ENCODE results near the gene IMMP2L. TPM values are rescaled to one million over a fixed set of nuclear protein-coding genes. Genes with fewer than 3 reads are reported as not detected.

The IMMP2L gene
- total and polyA plus RNA-seq, 2 of the 4 experiments (the other 2 are of a cell fraction): 5.8 to 9.3 TPM

DNA sequence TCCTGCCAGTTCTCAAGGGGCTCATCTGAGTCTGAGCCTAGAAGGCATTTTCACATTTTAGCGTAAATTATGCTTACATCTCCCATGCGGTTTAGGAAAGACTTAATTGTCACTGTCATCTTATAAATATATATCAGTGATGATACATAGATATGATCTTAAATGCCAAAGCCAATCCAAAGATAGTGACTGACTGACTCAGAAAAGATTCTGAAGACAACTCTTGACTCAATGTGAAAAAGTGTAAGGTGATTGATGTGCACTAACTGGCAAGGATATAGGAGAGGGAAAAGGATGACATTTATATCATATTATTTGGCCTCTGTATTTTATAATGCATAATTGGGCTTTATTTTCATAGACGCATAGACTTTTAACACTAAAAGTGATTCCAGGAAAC is 556.3 kb downstream of the IMMP2L start:
- Histone ChIP-seq H2AK5ac (ENCODE audit: low read depth, low read length) (no peak overlapping the region), H3K36me3 (ENCODE audit: control insufficient read depth, insufficient read depth, low read length) (no peaks in the 10 kb centered on the region), H3K18ac (ENCODE audit: low read depth, low read length) (peak overlapping the region; percentile 69; the same call in 1 of the 2 replicates), H2BK20ac (ENCODE audit: low read depth, low read length) (no peak overlapping the region), H2BK15ac (ENCODE audit: low read depth, low read length) (no peak overlapping the region), H3K9me3 (ENCODE audit: control insufficient read depth, insufficient read depth, low read length) (no peaks in the 10 kb centered on the region), H3K4me3 (ENCODE audit: insufficient read depth, low read depth, low read length) (no peak overlapping the region), H3K4ac (ENCODE audit: low read depth, low read length) (no peak overlapping the region), H3K14ac (replicated peaks; ENCODE audit: low read depth, low read length) (no peak overlapping the region), H3K23ac (ENCODE audit: low read depth, low read length) (no peak overlapping the region), H3K9ac (ENCODE audit: low read depth, low read length) (no peak overlapping the region), H4K8ac (ENCODE audit: low read depth in 2 of 2, low read length in 2 of 2) (no peak overlapping the region), H3K4me1 (ENCODE audit: control insufficient read depth, insufficient read depth, low read length) (peaks cover 1% of the 10 kb centered on the region; the same call in 1 of the 2 replicates), H2BK5ac (ENCODE audit: low read depth, low read length, poor library complexity, severe bottlenecking) (peak overlapping the region; percentile 43), H4K5ac (ENCODE audit: low read depth, low read length) (no peak overlapping the region), H4K20me1 (ENCODE audit: insufficient read depth, low read length) (no peaks in the 10 kb centered on the region), H2AK9ac (replicated peaks; ENCODE audit: low read depth, low read length, poor library complexity) (no peak overlapping the region), H3K9me1 (ENCODE audit: insufficient read depth, low read length) (no peaks in the 10 kb centered on the region), H4K91ac (ENCODE audit: insufficient read depth, low read depth, low read length) (no peak overlapping the region), H3K56ac (ENCODE audit: extremely low read depth, insufficient read depth, low read length) (no peak overlapping the region), H3K79me1 (ENCODE audit: low read depth in 1 of 2, low read length in 2 of 2) (no peaks in the 10 kb centered on the region), H3K27ac (ENCODE audit: insufficient read depth, low read length) (no peak overlapping the region), H3K4me2 (ENCODE audit: low read depth, low read length) (no peak overlapping the region), H2AFZ (replicated peaks; ENCODE audit: low read length, poor library complexity) (no peak overlapping the region), H2BK120ac (ENCODE audit: low read depth, low read length) (no peak overlapping the region), H3K27me3 (ENCODE audit: control insufficient read depth, insufficient read depth, low read length) (no peaks in the 10 kb centered on the region)
- in situ Hi-C loops (cut with MboI; ENCODE audit: low sequenced_read_pairs) (no loop called here), dilution Hi-C loops (cut with HindIII; ENCODE audit: low sequenced_read_pairs, unreplicated experiment) (no loop called here), intact Hi-C loops (cut with micrococcal nuclease) (no loop called here)
- no peak for TF ChIP-seq POLR2A (IDR thresholded peaks at IDR 0.05; ENCODE audit: low read depth, low read length)
- no peak for TF ChIP-seq MAFK (IDR thresholded peaks at IDR 0.05; ENCODE audit: low read depth, low read length)
- no peak for TF ChIP-seq RAD21 (IDR thresholded peaks at IDR 0.05; ENCODE audit: low read length)
- TF ChIP-seq, protein P1, sequence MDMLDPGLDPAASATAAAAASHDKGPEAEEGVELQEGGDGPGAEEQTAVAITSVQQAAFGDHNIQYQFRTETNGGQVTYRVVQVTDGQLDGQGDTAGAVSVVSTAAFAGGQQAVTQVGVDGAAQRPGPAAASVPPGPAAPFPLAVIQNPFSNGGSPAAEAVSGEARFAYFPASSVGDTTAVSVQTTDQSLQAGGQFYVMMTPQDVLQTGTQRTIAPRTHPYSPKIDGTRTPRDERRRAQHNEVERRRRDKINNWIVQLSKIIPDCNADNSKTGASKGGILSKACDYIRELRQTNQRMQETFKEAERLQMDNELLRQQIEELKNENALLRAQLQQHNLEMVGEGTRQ (IDR thresholded peaks at IDR 0.05; ENCODE audit: low read depth, low read length): no peak
- no peak for TF ChIP-seq MAZ (IDR thresholded peaks at IDR 0.05; ENCODE audit: borderline replicate concordance, low read depth, low read length)
- ChIA-PET CTCF (no interaction called here), POLR2A (ENCODE audit: unreplicated experiment) (no interaction called here)
- ATAC-seq (ENCODE audit: low read depth) (no peak), DNase-seq (no peak)
- no TSS peak for BruUV-seq (replicated peaks)
- WGBS, 2 experiments (ENCODE audit: extremely low coverage in 2 of 2, insufficient read length in 1 of 2): no CpG with 5 or more reads among the region's 3 CpGs
